Erythroblast (primary cell): ENCODE data around the gene SBF1.

ENCODE experiments used
- GATA1 ChIP-seq: IDR thresholded peaks from 2 replicates; pipeline ENCODE4 v1.6.1; 2011; ENCODE audit warnings: low read depth, mild to moderate bottlenecking, control low read depth, low read length, moderate library complexity
- POLR2A ChIP-seq: IDR thresholded peaks from 2 replicates; pipeline ENCODE4 v1.6.1; 2011; ENCODE audit warnings: mild to moderate bottlenecking, low read length

- TF ChIP-seq POLR2A (no peak), GATA1 (no peak)
Measured at GRCh38 chr22:50437511-50438304, 37.1 kb downstream of the SBF1 start.
